GM23338 (cell line): Measurements from ENCODE around the gene HPCA. TPM values are rescaled to one million over a fixed set of nuclear protein-coding genes. Genes with fewer than 3 reads are reported as not detected.

Source experiments
- ATAC-seq: fragments of 200-7000 bp; cut with Tn5 transposase; 3 replicates; pipeline ENCODE4 v1.9.1; 2020
- DNase-seq: peaks from one replicate; pipeline ENCODE4 v3.0.0-alpha.2; 2015; ENCODE audit warnings: low spot score
- H2AFZ ChIP-seq: fragments of 200-600 bp; sonication (generic); 2 replicates; pipeline ENCODE4 v1.8.0; 2016; ENCODE audit warnings: antibody characterized with exemption, mild to moderate bottlenecking, moderate library complexity
- H3F3A ChIP-seq: fragments of 200-600 bp; sonication (generic); replicated peaks from 2 replicates; pipeline ENCODE4 v1.8.0; 2017; ENCODE audit warnings: antibody characterized with exemption, mixed run types, low read depth
- H3K27ac ChIP-seq: fragments of 200-600 bp; sonication (generic); 2 replicates; pipeline ENCODE4 v1.6.1; 2016; ENCODE audit warnings: low read depth
- H3K27me3 ChIP-seq: fragments of 200-600 bp; sonication (generic); 2 replicates; pipeline ENCODE4 v1.8.0; 2016; ENCODE audit warnings: mild to moderate bottlenecking, mixed run types, moderate library complexity; ENCODE audit not compliant: insufficient read depth
- H3K36me3 ChIP-seq: fragments of 200-600 bp; sonication (generic); 2 replicates; pipeline ENCODE4 v1.8.0; 2016; ENCODE audit warnings: mild to moderate bottlenecking; ENCODE audit not compliant: insufficient read depth
- H3K4me1 ChIP-seq: fragments of 200-600 bp; sonication (generic); 2 replicates; pipeline ENCODE4 v1.8.0; 2016; ENCODE audit warnings: mild to moderate bottlenecking, moderate library complexity; ENCODE audit not compliant: insufficient read depth
- H3K4me2 ChIP-seq: fragments of 200-600 bp; sonication (generic); 2 replicates; pipeline ENCODE4 v1.7.1; 2017; ENCODE audit warnings: mixed run types
- H3K4me3 ChIP-seq: fragments of 200-600 bp; sonication (generic); 2 replicates; pipeline ENCODE4 v1.6.1; 2016; ENCODE audit warnings: mixed run types
- H3K79me2 ChIP-seq: fragments of 200-600 bp; sonication (generic); replicated peaks from 2 replicates; pipeline ENCODE4 v1.8.0; 2017; ENCODE audit warnings: mild to moderate bottlenecking; ENCODE audit not compliant: insufficient read depth
- H3K9me2 ChIP-seq: fragments of 200-600 bp; sonication (generic); 2 replicates; pipeline ENCODE4 v1.8.0; 2017; ENCODE audit not compliant: insufficient read depth
- H4K20me1 ChIP-seq: fragments of 200-600 bp; sonication (generic); replicated peaks from 2 replicates; pipeline ENCODE4 v1.8.0; 2017; ENCODE audit warnings: mild to moderate bottlenecking; ENCODE audit not compliant: insufficient read depth
- H3K27ac Mint-ChIP-seq: 2 replicates; pipeline ENCODE4 v1.8.0; 2020; ENCODE audit warnings: inconsistent platforms, mild to moderate bottlenecking, moderate library complexity, mixed read lengths
- H3K27me3 Mint-ChIP-seq: 3 replicates; pipeline ENCODE4 v1.8.0; 2022; ENCODE audit warnings: low read depth, mild to moderate bottlenecking, moderate library complexity, mixed read lengths, inconsistent platforms; ENCODE audit not compliant: insufficient read depth, poor library complexity
- H3K36me3 Mint-ChIP-seq: 3 replicates; pipeline ENCODE4 v1.8.0; 2021; ENCODE audit warnings: low read depth, mild to moderate bottlenecking, inconsistent platforms, moderate library complexity, mixed read lengths
- H3K4me1 Mint-ChIP-seq: 3 replicates; pipeline ENCODE4 v1.8.0; 2020; ENCODE audit warnings: mild to moderate bottlenecking, inconsistent platforms, mixed read lengths
- H3K4me3 Mint-ChIP-seq: 3 replicates; pipeline ENCODE4 v1.8.0; 2021; ENCODE audit warnings: moderate library complexity, mild to moderate bottlenecking, inconsistent platforms, mixed read lengths
- H3K9me3 Mint-ChIP-seq: 3 replicates; pipeline ENCODE4 v1.8.0; 2020; ENCODE audit warnings: moderate library complexity, mild to moderate bottlenecking, inconsistent platforms, mixed read lengths
- CREB1 ChIP-seq: fragments of 250-450 bp; sonication (Bioruptor Pico); IDR thresholded peaks from 2 replicates; pipeline ENCODE4 v1.5.0; 2020; ENCODE audit warnings: low read depth, mild to moderate bottlenecking, moderate library complexity
- EZH2 ChIP-seq: fragments of 200-600 bp; sonication (generic); IDR thresholded peaks from one replicate; pipeline ENCODE4 v1.8.0; 2017; ENCODE audit warnings: antibody characterized with exemption, mild to moderate bottlenecking, low read depth; ENCODE audit not compliant: unreplicated experiment
- JUNB ChIP-seq: IDR thresholded peaks from one replicate; pipeline ENCODE4 v1.6.1; 2016; ENCODE audit warnings: antibody characterized with exemption; ENCODE audit not compliant: unreplicated experiment
- NANOG ChIP-seq: IDR thresholded peaks from 2 replicates; pipeline ENCODE4 v1.6.1; 2016; ENCODE audit warnings: antibody characterized with exemption, borderline replicate concordance
- POLR2AphosphoS5 ChIP-seq: IDR thresholded peaks from 2 replicates; pipeline ENCODE4 v1.6.1; 2016; ENCODE audit warnings: antibody characterized with exemption, low read depth
- STAT1 ChIP-seq: IDR thresholded peaks from one replicate; pipeline ENCODE4 v1.6.1; 2016; ENCODE audit warnings: antibody characterized with exemption; ENCODE audit not compliant: unreplicated experiment
- ZNF331 ChIP-seq: fragments of 250-450 bp; sonication (Bioruptor Pico); IDR thresholded peaks from 2 replicates; pipeline ENCODE4 v1.5.0; 2020; ENCODE audit warnings: low read depth, mild to moderate bottlenecking, moderate library complexity
- polyA plus RNA-seq: library from polyadenylated mRNA; unstranded; fragments of >200 nt; fragmentation: Nextera tagmentation; extraction: Ambion mirVana; gene quantifications from 2 replicates; pipeline ENCODE4 v1.2.1, GENCODE V29; 2016
- total RNA-seq: library from RNA; depleted of rRNA; stranded (reverse); fragments of >200 nt; shearing (Covaris generic); gene quantifications from 2 replicates; pipeline ENCODE4 v1.2.3, GENCODE V29; 2014
- TF ChIP-seq, protein P1 (sequence below): fragments of 250-450 bp; sonication (Bioruptor Pico); IDR thresholded peaks from 2 replicates; pipeline ENCODE4 v1.5.0; 2020; ENCODE audit warnings: mild to moderate bottlenecking, moderate library complexity

Gene HPCA
- total and polyA plus RNA-seq, 2 experiments from 2014 or later = 0.35 to 0.82 TPM

GRCh38 chr1:32884726-32885125, 1.6 kb upstream of the HPCA start (continued):
- TF ChIP-seq, protein P1, sequence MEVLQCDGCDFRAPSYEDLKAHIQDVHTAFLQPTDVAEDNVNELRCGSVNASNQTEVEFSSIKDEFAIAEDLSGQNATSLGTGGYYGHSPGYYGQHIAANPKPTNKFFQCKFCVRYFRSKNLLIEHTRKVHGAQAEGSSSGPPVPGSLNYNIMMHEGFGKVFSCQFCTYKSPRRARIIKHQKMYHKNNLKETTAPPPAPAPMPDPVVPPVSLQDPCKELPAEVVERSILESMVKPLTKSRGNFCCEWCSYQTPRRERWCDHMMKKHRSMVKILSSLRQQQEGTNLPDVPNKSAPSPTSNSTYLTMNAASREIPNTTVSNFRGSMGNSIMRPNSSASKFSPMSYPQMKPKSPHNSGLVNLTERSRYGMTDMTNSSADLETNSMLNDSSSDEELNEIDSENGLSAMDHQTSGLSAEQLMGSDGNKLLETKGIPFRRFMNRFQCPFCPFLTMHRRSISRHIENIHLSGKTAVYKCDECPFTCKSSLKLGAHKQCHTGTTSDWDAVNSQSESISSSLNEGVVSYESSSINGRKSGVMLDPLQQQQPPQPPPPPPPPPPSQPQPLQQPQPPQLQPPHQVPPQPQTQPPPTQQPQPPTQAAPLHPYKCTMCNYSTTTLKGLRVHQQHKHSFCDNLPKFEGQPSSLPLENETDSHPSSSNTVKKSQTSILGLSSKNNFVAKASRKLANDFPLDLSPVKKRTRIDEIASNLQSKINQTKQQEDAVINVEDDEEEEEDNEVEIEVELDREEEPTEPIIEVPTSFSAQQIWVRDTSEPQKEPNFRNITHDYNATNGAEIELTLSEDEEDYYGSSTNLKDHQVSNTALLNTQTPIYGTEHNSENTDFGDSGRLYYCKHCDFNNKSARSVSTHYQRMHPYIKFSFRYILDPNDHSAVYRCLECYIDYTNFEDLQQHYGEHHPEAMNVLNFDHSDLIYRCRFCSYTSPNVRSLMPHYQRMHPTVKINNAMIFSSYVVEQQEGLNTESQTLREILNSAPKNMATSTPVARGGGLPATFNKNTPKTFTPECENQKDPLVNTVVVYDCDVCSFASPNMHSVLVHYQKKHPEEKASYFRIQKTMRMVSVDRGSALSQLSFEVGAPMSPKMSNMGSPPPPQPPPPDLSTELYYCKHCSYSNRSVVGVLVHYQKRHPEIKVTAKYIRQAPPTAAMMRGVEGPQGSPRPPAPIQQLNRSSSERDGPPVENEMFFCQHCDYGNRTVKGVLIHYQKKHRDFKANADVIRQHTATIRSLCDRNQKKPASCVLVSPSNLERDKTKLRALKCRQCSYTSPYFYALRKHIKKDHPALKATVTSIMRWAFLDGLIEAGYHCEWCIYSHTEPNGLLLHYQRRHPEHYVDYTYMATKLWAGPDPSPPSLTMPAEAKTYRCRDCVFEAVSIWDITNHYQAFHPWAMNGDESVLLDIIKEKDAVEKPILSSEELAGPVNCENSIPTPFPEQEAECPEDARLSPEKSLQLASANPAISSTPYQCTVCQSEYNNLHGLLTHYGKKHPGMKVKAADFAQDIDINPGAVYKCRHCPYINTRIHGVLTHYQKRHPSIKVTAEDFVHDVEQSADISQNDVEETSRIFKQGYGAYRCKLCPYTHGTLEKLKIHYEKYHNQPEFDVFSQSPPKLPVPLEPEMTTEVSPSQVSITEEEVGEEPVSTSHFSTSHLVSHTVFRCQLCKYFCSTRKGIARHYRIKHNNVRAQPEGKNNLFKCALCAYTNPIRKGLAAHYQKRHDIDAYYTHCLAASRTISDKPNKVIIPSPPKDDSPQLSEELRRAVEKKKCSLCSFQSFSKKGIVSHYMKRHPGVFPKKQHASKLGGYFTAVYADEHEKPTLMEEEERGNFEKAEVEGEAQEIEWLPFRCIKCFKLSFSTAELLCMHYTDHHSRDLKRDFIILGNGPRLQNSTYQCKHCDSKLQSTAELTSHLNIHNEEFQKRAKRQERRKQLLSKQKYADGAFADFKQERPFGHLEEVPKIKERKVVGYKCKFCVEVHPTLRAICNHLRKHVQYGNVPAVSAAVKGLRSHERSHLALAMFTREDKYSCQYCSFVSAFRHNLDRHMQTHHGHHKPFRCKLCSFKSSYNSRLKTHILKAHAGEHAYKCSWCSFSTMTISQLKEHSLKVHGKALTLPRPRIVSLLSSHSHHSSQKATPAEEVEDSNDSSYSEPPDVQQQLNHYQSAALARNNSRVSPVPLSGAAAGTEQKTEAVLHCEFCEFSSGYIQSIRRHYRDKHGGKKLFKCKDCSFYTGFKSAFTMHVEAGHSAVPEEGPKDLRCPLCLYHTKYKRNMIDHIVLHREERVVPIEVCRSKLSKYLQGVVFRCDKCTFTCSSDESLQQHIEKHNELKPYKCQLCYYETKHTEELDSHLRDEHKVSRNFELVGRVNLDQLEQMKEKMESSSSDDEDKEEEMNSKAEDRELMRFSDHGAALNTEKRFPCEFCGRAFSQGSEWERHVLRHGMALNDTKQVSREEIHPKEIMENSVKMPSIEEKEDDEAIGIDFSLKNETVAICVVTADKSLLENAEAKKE (CRISPR knock-in tag) = no peak
- TF ChIP-seq NANOG = no peak
- TF ChIP-seq ZNF331 (CRISPR knock-in tag) = no peak
- TF ChIP-seq STAT1 = no peak
- TF ChIP-seq CREB1 (CRISPR knock-in tag) = no peak
- TF ChIP-seq JUNB = no peak
- no peak for TF ChIP-seq EZH2
- TF ChIP-seq POLR2AphosphoS5 = no peak

- Mint-ChIP-seq H3K36me3 (no peaks in the 10 kb centered on the region; the same call in 2 of the 3 replicates), H3K4me1 (peaks cover 20% of the 10 kb centered on the region), H3K9me3 (no peaks in the 10 kb centered on the region), H3K4me3 (peak overlapping the region; percentile 59), H3K27ac (no peak overlapping the region), H3K27me3 (peaks cover 27% of the 10 kb centered on the region)
- peaks cover 6% of the 10 kb centered on the region for H4K20me1 ChIP-seq
- no peaks in the 10 kb centered on the region for H3K36me3 ChIP-seq
- H2AFZ ChIP-seq = no peak overlapping the region; the same call in 1 of the 2 replicates
- no peak overlapping the region for H3K27ac ChIP-seq
- peaks cover 15% of the 10 kb centered on the region for H3K4me1 ChIP-seq
- ATAC-seq (no peak; the same call in 2 of the 3 replicates), DNase-seq (no peak)
- peak overlapping the region; percentile 52 for H3K4me3 ChIP-seq
- no peaks in the 10 kb centered on the region for H3K79me2 ChIP-seq
- H3F3A ChIP-seq = no peaks in the 10 kb centered on the region
- H3K9me2 ChIP-seq = no peaks in the 10 kb centered on the region
- peak overlapping the region; percentile 74 for H3K4me2 ChIP-seq
- peaks cover 46% of the 10 kb centered on the region for H3K27me3 ChIP-seq
- TF ChIP-seq, protein P1 (CRISPR knock-in tag) = no peak
Measured at GRCh38 chr1:32885676-32886003, 651 bp upstream of the HPCA start.
